GM18861 (cell line): ENCODE results near the gene HERC4.
"Not testable (repeated sequence)": the region's sequence is repeated elsewhere in the genome, so short reads cannot be mapped to it uniquely, and the experiment has no call there.

Experiments used
- ATAC-seq: cut with Tn5 transposase; IDR thresholded peaks from one replicate; pipeline ENCODE4 v1.9.1; 2021; ENCODE audit not compliant: unreplicated experiment

Gene HERC4

DNA sequence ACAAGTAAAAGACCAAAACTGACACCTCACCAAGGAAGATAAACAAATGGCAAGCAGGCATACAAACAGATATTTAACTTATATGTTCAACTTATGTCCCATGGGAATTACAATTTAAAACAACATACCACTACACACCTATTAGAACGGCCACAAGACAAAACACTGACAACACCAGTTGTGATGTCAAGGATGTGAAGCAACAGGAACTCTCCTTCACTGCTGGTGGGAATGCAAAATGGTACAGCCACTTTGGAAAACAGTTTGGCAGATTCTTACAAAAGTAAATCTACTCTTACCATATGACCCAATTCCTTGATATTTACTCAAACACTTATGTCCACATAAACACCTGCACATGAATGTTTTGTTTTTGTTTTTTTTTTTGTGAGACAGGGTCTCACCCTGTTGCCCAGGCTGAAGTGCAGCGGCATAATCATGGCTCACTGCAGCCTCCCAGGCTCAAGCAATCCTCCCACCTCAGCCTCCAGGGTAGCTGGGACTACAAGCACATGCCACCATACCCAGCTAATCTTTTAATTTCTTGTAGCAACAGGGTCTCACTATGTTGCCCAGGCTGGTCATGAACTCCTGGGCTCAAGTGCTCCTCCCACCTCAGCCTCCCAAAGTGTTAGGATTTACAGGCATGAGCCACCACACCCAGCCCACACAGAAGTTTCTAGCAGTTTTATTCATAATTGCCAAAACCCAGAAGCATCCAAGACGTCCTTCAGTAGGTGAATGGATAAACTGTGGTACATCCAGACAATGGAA lies 27.3 kb downstream of the HERC4 start:
- ATAC-seq = no peak

DNA sequence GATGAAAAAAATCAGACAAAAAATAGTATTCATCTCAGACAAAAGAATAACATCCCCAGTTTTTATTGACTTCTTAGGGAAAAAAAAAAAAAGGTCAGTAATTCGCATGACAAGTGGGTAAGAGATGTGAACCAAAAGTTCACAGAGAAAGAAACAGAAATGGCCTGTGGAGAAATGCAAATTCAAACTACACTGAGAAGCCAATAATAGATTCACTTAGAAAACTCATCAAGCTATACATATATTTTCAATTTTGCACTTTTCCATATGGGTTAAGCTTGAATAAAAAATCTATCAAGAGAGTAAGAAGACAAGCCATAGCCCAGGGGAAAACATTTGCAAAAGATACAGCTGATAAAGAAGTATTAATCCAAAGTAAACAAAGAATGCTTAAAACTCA lies 28.0 kb downstream of the HERC4 start:
- ATAC-seq = no peak

DNA sequence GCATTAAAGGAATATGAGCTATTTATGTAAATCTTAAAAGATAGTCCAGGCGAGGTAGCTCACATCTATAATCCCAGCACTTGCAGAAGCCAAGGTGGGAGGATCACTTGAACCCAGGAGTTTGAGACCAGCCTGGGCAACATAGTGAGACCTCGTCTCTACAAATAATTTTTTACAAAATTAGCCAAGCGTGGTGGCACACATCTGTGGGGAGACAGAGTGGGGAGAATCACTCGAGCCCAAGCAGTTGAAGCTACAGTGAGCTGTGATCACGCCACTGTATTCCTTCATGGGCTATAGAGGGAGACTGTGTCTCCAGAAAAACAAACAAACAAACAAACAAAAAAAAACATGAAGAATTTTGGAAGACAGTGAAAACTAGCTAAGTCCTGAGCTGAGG lies 28.4 kb downstream of the HERC4 start:
- ATAC-seq = no peak

DNA sequence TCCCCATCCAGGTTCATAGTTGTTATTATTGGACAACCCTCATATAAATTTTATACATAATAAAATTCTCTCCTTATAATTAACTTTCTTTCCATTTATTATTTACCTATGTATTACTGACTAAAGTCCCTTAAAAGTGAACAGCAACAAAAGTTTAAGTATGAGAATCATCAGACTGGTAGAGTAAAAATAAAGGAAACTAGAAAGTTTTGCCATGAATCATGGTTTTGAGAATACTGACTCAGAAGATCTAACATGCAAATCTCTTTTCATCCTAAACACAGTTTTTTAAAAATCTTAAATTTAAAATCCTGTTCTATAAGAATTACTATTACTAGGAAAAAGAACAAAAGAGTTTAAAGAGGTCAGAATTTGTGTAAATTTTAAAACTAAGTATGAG lies 32.1 kb downstream of the HERC4 start:
- no peak for ATAC-seq

DNA sequence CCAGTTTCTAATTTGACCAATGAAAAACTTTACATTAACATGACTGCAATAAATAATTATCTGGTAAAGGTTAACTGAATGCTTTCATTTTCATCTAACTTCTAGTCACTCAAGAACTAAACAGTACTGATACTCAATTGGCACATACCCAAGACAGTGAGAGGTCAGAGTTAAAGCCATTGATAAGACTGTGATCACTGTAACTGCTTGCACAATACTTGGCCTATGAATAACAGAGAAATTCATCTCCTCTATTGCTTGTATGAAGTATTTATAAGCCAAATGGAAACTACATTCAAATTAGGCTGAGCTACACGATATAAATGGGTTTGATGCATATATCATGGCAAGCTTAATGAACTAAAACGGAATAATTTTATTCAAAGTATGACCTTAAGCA lies 43.0 kb downstream of the HERC4 start:
- no peak for ATAC-seq

DNA sequence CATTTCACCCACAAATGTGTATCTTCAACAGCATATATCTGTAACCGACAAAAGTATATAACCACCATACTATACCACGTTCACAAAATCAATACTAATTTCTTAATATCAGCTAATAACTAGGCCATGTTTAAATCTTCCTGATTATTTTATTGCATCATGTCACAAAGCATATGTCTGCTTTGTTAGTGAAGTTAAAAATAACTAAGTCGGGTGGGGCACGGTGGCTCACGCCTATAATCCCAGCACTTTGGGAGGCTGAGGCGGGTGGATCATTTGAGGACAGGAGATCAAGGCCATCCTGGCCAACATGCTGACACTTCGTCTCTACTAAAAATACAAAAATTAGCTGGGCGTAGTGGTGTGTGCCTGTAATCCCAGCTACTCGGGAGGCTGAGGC lies 47.7 kb downstream of the HERC4 start:
- no peak for ATAC-seq

DNA sequence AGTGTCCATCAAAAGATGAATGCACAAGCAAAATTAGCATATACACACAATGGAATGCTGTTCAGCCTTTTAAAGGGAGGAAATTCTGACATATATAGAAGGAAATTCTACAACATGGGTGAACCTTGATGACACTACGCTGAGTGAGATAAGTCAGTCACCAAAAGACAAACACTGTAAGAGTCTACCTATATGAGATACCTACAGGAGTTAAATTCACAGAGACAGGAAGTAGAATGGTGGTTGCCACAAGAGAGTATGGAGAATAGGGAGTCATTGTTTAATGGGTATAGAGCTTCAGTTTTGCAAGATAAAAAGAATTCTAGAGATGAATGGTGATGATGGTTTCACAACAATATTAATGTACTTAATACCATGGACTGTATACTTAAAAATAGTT lies 51.8 kb downstream of the HERC4 start:
- no peak for ATAC-seq

DNA sequence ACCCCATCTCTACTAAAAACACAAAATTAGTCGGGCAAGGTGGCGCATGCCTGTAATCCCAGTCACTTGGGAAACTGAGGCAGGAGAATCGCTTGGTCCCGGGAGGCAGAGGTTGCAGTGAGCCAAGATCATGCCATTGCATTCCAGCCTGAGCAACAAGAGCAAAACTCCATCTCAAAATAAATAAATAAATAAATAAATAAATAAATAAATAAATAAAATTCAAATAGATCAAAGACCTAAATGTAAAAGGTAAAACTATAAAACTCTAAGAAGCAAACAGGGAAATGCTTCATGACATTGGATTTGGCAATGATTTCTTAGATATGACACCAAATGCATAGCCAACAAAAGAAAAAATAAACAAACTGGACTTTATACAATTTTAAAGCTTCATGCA lies 52.8 kb downstream of the HERC4 start:
- not testable (repeated sequence) for ATAC-seq

DNA sequence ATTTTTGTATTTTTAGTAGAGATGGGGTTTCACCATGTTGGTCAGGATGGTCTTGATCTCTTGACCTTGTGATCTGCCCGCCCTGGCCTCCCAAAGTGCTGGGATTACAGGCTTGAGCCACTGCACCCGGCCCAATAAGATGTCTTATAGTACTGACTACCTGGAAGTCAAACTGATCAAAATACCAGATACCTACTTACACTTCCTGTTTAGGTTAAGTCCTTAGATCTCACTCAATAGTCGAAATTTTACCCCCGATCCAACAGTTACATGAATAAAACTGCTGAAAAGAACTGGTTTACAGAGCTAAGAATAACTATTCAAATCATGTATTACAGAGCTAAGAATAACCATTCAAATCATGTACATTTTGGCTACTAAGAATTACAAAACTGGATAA lies 58.6 kb downstream of the HERC4 start:
- not testable (repeated sequence) for ATAC-seq

DNA sequence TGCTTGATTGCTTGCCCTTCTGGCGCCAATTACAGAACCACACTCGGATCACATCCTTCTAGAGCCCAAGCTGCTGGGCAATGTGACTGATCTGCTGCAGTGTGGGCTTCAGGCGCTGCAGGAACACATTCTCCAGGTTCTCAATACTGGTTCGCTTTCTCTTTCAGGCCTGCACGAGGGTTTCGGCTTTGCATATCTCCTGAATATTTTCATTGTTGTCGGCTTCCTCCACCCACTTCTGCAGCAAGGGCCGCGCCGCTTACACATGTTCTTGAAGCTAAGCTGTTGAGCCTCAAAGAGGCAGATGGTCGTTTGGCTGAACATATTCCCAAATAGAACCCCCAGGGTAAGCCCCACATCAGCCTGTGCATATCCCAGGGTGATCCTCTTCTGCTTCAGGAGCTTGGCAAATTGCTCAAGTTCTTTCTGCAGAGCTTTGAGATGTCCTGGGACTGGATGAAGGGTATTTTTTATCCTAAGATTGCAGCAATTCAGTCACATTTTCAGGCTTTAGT lies 64.6 kb downstream of the HERC4 start:
- no peak for ATAC-seq

DNA sequence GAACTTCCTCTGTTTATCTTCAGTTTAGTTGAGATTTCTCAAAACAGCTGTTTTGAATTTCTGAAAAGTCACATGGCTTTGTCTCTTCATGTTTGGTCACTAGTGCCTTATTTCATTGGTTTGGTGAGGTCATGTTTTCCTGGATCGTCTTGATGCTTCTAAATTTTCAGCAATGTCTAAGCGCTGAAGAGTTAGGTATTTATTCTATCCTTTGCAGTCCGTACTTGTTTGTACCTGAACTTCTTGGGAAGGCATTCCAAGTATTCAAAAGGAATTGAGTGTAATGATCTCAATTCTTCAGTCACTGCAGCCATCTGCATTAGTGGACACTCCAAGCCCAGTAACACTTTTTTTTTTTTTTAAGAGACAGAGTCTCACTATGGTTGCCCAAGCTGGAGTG lies 67.7 kb downstream of the HERC4 start:
- no peak for ATAC-seq

DNA sequence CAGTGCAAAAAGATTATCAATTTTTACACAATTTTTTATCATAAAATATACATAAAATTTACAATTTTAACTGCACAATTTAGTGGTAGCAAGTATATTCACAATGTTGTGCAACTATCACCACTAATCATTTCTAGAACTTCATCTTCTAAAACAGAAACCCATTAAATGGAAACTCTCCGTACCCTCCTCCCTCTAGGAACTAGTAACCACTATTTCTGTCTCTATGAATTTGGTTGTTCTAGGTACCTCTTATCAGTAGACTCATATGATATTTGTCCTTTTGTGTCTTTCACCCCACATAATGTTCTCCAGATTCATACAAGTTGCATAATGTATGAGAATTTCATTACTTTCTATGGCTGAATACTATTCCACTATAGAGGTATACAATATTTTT lies 73.5 kb downstream of the HERC4 start:
- ATAC-seq = no peak

DNA sequence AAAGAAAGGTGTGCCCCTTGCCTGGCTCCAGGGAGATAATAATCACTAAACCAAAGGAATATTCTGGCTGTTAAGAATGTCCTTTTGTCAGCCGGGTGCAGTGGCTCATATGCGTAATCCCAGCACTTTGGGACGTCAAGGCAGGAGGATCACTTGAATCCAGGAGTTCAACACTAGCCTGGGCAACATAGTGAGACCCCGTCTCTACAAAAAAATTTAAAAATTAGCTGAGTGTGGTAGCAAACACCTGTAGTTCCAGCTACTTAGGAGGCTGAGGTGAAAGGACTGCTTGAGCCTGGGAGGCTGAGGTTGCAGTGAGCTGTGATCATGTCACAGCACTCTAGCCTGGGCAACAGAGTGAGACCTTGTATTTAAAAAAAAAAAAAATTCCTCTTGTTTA lies 74.1 kb downstream of the HERC4 start:
- no peak for ATAC-seq

DNA sequence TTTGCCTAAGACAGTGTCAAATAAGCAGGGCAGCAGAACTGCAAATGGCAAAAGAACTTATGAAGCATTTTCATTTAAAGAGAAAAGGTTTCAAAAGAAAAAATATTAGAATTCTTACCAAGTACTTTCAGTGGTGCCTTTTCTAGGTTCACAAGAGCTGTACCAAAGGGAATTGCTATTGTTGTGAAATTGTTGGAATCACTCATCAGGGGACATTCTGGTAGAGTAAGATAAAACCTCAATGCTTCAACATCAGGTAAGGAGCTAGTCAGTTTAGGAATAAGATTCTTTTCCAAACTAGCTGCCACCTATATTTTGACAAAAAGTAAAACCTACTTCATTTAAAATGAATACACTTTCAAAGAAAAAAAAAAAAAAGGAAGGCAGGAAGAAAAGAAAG lies 85.0 kb downstream of the HERC4 start:
- ATAC-seq = no peak

DNA sequence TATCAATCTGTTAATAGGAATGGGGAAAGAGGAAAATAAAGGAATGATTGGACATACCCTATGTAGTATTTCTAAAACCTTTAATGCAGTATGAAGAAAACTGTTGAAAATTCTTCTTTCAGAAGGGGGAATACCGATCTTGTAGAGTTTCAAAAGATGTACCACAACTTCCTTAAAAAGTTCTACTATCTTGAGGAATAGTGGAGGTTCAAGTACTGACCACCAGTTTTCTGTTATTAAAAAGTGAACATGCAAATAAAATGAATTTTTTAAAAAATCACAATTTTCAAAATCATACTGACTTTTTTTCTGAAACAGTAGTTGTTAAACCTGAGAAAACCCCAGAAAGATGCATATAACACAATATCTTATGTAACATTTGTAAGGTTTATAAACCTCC lies 86.5 kb downstream of the HERC4 start:
- ATAC-seq = no peak

DNA sequence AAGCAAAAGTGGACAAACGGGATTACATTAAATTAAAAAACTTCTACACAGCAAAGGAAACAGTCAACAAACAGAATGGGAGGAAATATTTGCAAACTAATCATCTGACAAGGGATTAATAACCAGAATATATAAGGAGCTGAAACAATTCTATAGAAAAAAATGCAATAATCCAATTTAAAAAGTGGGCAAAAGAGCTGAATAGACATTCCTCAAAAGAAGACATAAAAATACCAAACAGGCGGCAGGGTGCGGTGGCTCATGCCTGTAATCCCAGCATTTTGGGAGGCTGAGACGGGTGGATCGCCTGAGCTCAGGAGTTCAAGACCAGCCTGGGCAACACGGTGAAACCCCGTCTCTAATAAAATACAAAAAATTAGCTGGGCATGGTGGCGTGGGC lies 92.5 kb downstream of the HERC4 start:
- not testable (repeated sequence) for ATAC-seq

DNA sequence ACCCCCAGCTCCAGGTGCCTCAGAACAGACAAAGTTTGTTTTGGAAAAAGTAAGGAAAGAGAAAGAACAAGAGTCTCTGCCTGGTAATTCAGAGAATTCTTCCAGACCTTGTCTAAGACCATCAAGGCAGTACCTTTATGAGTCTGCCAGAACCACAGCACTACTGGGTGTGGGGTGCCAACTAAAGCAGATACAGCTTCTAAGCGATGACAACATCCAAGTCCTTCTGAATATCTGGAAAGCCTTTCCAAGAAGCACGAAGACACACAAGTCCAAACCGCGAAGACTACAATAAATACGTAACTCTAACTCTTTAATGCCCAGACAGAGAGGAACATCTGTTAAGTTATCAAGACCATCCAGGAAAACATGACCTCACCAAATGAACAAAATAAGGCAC lies 96.3 kb downstream of the HERC4 start:
- ATAC-seq = no peak

DNA sequence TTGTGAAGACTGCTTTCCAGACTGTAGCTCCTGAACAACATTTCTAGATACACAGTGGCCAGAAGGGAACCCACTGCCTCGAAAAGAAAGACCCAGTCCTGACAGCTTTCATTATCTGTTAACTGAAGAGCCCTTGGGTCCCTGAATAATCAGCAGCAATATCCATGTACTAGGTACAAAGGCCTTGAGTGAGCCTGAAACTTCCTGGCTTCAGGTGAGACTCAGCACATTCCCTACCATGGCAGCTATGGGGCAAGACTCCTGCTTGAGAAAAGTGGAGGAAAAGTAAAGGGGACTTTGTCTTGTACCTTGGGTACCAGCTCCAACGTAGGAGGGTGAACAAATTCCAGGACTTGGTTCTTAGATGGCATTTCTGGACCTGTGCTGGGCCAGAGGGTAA lies 97.8 kb downstream of the HERC4 start:
- ATAC-seq = no peak

DNA sequence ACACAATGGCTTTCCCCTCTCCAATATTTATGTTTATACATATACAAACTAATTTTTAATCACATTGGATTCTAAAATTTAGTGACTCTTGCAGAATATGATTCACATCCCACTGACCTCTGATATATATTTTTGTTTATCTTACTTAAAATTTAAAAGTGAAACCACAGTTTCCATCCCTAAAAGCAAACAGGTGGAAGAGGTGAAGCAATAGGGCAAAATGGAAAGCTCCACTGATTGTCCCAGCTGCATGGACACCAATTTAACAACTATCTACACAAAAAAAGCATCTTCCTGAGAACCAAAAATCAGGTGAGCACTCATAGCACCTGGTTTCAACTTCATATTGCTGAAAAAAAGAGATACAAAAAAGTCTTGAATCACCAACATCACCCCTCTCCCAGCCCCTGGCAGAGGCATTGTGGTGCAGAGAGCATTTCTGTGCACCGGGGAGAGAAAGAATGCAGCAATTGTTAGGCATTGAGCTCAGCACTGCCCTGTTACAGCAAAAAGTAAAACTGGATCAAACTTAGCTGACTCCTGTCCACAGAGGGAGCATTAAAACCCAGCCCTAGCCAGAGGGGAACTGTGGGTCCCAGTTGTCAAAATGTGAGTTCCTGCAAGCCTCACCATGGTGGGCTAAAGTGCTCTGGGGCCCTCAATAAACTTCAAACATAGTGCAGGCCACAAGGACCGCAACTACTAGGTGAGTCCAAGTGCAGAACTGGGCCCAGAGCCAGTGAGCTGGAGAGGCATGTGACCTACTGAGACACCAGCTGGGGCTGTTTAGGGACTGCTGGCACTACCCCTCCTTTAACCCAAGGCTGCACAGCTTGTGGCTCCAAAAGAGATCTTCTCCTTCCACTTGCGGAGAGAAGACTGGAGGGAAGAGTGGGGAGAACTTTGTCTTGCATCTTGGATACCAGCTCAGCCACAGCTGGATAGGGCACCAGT lies 98.5 kb downstream of the HERC4 start:
- ATAC-seq = no peak

DNA sequence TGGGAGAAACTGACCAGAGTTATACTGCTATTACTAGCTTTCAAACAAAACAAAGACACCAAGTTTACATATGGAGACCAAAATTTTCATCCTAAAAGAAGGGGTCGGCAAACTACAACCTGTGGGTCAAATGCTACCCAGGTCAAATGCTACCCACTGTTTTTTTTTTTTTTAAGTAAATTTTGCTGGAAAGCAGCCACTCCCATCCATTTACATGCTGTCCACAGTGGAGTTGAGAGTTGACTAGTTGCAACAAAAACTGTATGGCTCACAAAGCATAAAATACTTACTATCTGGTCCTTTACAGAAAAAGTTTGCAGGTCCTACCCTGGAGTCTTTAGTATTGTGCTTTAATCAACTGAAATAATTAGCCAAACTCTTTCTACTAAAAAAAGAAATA lies 99.2 kb downstream of the HERC4 start:
- no peak for ATAC-seq

DNA sequence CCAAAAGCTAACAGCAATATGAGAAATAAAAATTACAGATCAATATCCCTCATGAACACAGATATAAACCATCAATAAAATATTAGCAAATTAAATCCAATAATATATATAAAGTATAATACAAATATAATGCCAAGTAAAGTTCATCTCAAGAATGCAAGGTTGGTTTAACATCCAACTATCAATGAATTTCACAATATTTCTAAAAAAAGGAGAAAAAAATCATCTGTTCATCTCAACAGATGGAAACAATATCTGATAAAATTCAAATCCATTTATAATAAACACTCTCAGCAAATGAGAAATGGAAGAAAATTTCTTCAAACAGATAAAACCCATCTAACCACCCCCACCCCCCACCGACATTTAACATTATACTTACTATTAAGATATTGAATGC lies 103.8 kb downstream of the HERC4 start:
- ATAC-seq = no peak

DNA sequence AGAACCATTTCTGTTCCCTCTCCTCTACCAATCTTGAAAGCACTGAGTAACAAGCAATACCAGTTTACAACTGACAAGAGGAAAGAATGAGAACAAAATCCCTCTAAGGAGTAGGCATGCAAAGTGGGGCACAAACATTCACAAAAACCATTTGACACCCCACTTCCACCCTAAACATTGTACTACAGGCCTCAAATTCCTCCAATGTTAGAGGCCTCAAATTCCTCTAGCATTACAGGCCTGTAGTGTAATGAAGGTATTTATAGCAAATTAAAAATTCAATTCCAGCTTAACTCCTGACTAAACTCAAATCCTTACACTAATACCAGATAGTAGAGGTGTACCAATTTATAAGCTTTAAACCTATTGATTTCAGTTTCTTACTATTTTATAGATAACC lies 105.2 kb downstream of the HERC4 start:
- no peak for ATAC-seq
